ENCODE measurements around the gene CUX1.
"Not testable (repeated sequence)": the region's sequence is repeated elsewhere in the genome, so short reads cannot be mapped to it uniquely, and the experiment has no call there.

Gene CUX1

DNA sequence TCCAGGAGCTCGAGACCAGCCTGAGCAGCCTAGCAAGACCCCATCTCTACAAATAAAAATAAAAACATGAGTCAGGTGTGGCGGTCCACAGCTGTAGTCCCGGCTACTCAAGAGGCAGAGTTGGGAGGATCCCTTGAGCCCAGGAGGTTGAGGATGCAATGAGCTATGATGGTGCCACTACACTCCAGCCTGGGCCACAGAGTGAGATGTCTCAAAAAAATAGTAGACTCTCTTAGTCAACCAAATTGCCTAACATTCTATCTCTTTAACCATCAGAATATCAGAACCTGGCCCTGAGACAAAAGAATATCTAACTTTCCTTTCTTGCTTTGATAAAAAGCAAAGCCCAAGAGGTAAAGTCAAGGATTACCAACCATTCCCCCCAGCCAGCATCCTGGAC lies 35.0 kb upstream of the CUX1 start:
- peaks cover 10% of the 10 kb centered on the region for H3K4me1 ChIP-seq (ENCODE audit: control insufficient read depth, insufficient read depth, low read length)
- H3K27ac ChIP-seq (ENCODE audit: low read length): no peak overlapping the region
- H3K27me3 ChIP-seq (ENCODE audit: control insufficient read depth in 1 of 2, insufficient read depth in 2 of 2, low read length in 2 of 2): no peaks in the 10 kb centered on the region
- H3K4me3 ChIP-seq (ENCODE audit: low read length in 2 of 2): no peak overlapping the region
- no peaks in the 10 kb centered on the region for H3K36me3 ChIP-seq (ENCODE audit: control insufficient read depth in 2 of 2, insufficient read depth in 2 of 2, low read length in 2 of 2)
- no peak overlapping the region for H3K9ac ChIP-seq (ENCODE audit: low read length in 2 of 2)
- H3K9me3 ChIP-seq (ENCODE audit: control insufficient read depth in 2 of 2, low read length in 2 of 2): no peaks in the 10 kb centered on the region

- H3K4me1 ChIP-seq (ENCODE audit: control insufficient read depth, insufficient read depth, low read length): peaks cover 10% of the 10 kb centered on the region
- no peaks in the 10 kb centered on the region for H3K36me3 ChIP-seq (ENCODE audit: control insufficient read depth in 2 of 2, insufficient read depth in 2 of 2, low read length in 2 of 2)
- H3K9ac ChIP-seq (ENCODE audit: low read length in 2 of 2): no peak overlapping the region
- no peak overlapping the region for H3K4me3 ChIP-seq (ENCODE audit: low read length in 2 of 2)
- no peak overlapping the region for H3K27ac ChIP-seq (ENCODE audit: low read length)
- no peaks in the 10 kb centered on the region for H3K9me3 ChIP-seq (ENCODE audit: control insufficient read depth in 2 of 2, low read length in 2 of 2)
- no peaks in the 10 kb centered on the region for H3K27me3 ChIP-seq (ENCODE audit: control insufficient read depth in 1 of 2, insufficient read depth in 2 of 2, low read length in 2 of 2)
Observed at GRCh38 chr7:101782896-101783295, 34.5 kb upstream of the CUX1 start.

GRCh38 chr7:101783381-101784181 lies 33.8 kb upstream of the CUX1 start:
- no peaks in the 10 kb centered on the region for H3K27me3 ChIP-seq (ENCODE audit: control insufficient read depth in 1 of 2, insufficient read depth in 2 of 2, low read length in 2 of 2)
- H3K9ac ChIP-seq (ENCODE audit: low read length in 2 of 2): no peak overlapping the region

GRCh38 chr7:101784292-101785127 lies 32.9 kb upstream of the CUX1 start:
- H3K36me3 ChIP-seq (ENCODE audit: control insufficient read depth in 2 of 2, insufficient read depth in 2 of 2, low read length in 2 of 2): no peaks in the 10 kb centered on the region
- peak overlapping the region; percentile 11 for H3K27ac ChIP-seq (ENCODE audit: low read length)
- peak overlapping the region in 1 of 2 donors; percentile 21 for H3K9ac ChIP-seq (ENCODE audit: low read length in 2 of 2)
- peak overlapping the region; percentile 5 to 54 for H3K4me3 ChIP-seq (ENCODE audit: low read length in 2 of 2)
- H3K9me3 ChIP-seq (ENCODE audit: control insufficient read depth in 2 of 2, low read length in 2 of 2): no peaks in the 10 kb centered on the region
- no peaks in the 10 kb centered on the region for H3K27me3 ChIP-seq (ENCODE audit: control insufficient read depth in 1 of 2, insufficient read depth in 2 of 2, low read length in 2 of 2)
- peaks cover 10% of the 10 kb centered on the region for H3K4me1 ChIP-seq (ENCODE audit: control insufficient read depth, insufficient read depth, low read length)

More at GRCh38 chr7:101783381-101784181, 33.8 kb upstream of the CUX1 start:
- H3K4me3 ChIP-seq (ENCODE audit: low read length in 2 of 2): no peak overlapping the region
- no peaks in the 10 kb centered on the region for H3K36me3 ChIP-seq (ENCODE audit: control insufficient read depth in 2 of 2, insufficient read depth in 2 of 2, low read length in 2 of 2)
- peaks cover 10% of the 10 kb centered on the region for H3K4me1 ChIP-seq (ENCODE audit: control insufficient read depth, insufficient read depth, low read length)
- no peak overlapping the region for H3K27ac ChIP-seq (ENCODE audit: low read length)
- no peaks in the 10 kb centered on the region for H3K9me3 ChIP-seq (ENCODE audit: control insufficient read depth in 2 of 2, low read length in 2 of 2)

- H3K4me1 ChIP-seq (ENCODE audit: control insufficient read depth, insufficient read depth, low read length): peaks cover 10% of the 10 kb centered on the region
Observed at GRCh38 chr7:101787864-101788263, 29.6 kb upstream of the CUX1 start.

DNA sequence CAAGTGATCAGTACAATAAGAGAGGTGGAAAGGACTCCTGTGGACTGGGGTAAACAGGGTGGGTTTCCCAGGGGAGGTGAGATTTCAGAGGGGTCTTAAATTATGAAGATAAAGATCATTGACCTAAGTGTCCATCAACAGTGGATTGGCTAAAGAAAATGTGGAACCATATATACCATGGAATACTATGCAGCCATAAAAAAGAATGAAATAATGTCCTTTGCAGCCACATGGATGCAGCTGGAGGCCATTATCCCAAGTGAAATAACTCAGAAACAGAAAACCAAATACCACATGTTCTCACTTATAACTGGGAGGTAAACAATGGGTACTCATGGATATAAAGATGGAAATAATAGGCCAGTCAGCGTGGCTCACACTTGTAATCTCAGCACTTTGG lies 28.9 kb upstream of the CUX1 start:
- no peaks in the 10 kb centered on the region for H3K27me3 ChIP-seq (ENCODE audit: control insufficient read depth in 1 of 2, insufficient read depth in 2 of 2, low read length in 2 of 2)
- peaks cover 10% of the 10 kb centered on the region for H3K4me1 ChIP-seq (ENCODE audit: control insufficient read depth, insufficient read depth, low read length)
- no peaks in the 10 kb centered on the region for H3K9me3 ChIP-seq (ENCODE audit: control insufficient read depth in 2 of 2, low read length in 2 of 2)
- no peaks in the 10 kb centered on the region for H3K36me3 ChIP-seq (ENCODE audit: control insufficient read depth in 2 of 2, insufficient read depth in 2 of 2, low read length in 2 of 2)
- no peak overlapping the region for H3K9ac ChIP-seq (ENCODE audit: low read length in 2 of 2)
- H3K4me3 ChIP-seq (ENCODE audit: low read length in 2 of 2): no peak overlapping the region
- no peak overlapping the region for H3K27ac ChIP-seq (ENCODE audit: low read length)

More at GRCh38 chr7:101787864-101788263, 29.6 kb upstream of the CUX1 start:
- Histone ChIP-seq H3K36me3 (ENCODE audit: control insufficient read depth in 2 of 2, insufficient read depth in 2 of 2, low read length in 2 of 2) (no peaks in the 10 kb centered on the region), H3K9me3 (ENCODE audit: control insufficient read depth in 2 of 2, low read length in 2 of 2) (no peaks in the 10 kb centered on the region), H3K27me3 (ENCODE audit: control insufficient read depth in 1 of 2, insufficient read depth in 2 of 2, low read length in 2 of 2) (no peaks in the 10 kb centered on the region), H3K4me3 (ENCODE audit: low read length in 2 of 2) (no peak overlapping the region), H3K9ac (ENCODE audit: low read length in 2 of 2) (no peak overlapping the region), H3K27ac (ENCODE audit: low read length) (no peak overlapping the region)

DNA sequence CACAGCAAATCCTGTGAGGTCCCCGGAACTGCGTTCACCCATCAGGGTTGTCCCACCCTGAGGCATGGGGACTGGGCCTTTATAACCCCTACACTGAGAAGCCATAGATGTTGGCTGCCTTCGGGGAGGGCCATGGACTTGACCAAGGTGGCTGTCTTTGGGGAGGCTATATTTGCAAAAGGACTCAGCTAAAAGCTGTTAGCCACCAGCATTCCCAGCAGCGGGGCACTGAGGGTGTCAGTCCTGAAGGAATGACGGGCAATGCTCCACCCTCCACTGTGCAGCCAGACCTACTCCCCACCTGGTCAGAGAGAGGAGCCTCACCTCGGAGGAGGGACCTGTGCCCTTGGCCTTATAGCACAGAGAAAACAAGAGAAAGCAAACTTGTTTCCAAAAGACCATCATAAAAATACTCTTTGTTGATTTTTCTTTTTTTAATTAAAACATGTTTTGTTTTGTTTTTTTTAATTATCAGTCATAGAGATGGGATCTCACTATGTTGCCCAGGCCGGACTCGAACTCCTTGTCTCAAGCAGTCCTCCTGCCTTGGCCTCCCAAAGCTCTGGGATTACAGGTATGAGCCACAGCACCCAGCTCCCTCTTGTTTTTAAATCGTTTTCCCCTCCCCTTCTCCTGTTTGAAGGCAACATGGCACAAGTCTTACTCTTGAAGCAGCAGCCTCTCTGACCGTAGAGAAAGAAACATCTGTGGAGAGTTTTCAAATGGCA lies 26.7 kb upstream of the CUX1 start:
- no peak overlapping the region for H3K27ac ChIP-seq (ENCODE audit: low read length)
- no peaks in the 10 kb centered on the region for H3K9me3 ChIP-seq (ENCODE audit: control insufficient read depth in 2 of 2, low read length in 2 of 2)
- H3K4me1 ChIP-seq (ENCODE audit: control insufficient read depth, insufficient read depth, low read length): no peaks in the 10 kb centered on the region
- H3K4me3 ChIP-seq (ENCODE audit: low read length in 2 of 2): no peak overlapping the region
- no peaks in the 10 kb centered on the region for H3K36me3 ChIP-seq (ENCODE audit: control insufficient read depth in 2 of 2, insufficient read depth in 2 of 2, low read length in 2 of 2)
- no peak overlapping the region for H3K9ac ChIP-seq (ENCODE audit: low read length in 2 of 2)
- H3K27me3 ChIP-seq (ENCODE audit: control insufficient read depth in 1 of 2, insufficient read depth in 2 of 2, low read length in 2 of 2): no peaks in the 10 kb centered on the region

GRCh38 chr7:101792051-101792681 lies 25.3 kb upstream of the CUX1 start:
- Histone ChIP-seq H3K4me3 (ENCODE audit: low read length in 2 of 2) (no peak overlapping the region), H3K27ac (ENCODE audit: low read length) (no peak overlapping the region), H3K9ac (ENCODE audit: low read length in 2 of 2) (no peak overlapping the region), H3K27me3 (ENCODE audit: control insufficient read depth in 1 of 2, insufficient read depth in 2 of 2, low read length in 2 of 2) (no peaks in the 10 kb centered on the region), H3K4me1 (ENCODE audit: control insufficient read depth, insufficient read depth, low read length) (no peaks in the 10 kb centered on the region), H3K9me3 (ENCODE audit: control insufficient read depth in 2 of 2, low read length in 2 of 2) (no peaks in the 10 kb centered on the region), H3K36me3 (ENCODE audit: control insufficient read depth in 2 of 2, insufficient read depth in 2 of 2, low read length in 2 of 2) (no peaks in the 10 kb centered on the region)

GRCh38 chr7:101792682-101793071 lies 24.7 kb upstream of the CUX1 start:
- H3K4me3 ChIP-seq (ENCODE audit: low read length in 2 of 2); H3K27ac ChIP-seq (ENCODE audit: low read length); H3K4me1 ChIP-seq (ENCODE audit: control insufficient read depth, insufficient read depth, low read length); H3K36me3 ChIP-seq (ENCODE audit: control insufficient read depth in 2 of 2, insufficient read depth in 2 of 2, low read length in 2 of 2); H3K9me3 ChIP-seq (ENCODE audit: control insufficient read depth in 2 of 2, low read length in 2 of 2); H3K27me3 ChIP-seq (ENCODE audit: control insufficient read depth in 1 of 2, insufficient read depth in 2 of 2, low read length in 2 of 2); H3K9ac ChIP-seq (ENCODE audit: low read length in 2 of 2): not testable (repeated sequence)

DNA sequence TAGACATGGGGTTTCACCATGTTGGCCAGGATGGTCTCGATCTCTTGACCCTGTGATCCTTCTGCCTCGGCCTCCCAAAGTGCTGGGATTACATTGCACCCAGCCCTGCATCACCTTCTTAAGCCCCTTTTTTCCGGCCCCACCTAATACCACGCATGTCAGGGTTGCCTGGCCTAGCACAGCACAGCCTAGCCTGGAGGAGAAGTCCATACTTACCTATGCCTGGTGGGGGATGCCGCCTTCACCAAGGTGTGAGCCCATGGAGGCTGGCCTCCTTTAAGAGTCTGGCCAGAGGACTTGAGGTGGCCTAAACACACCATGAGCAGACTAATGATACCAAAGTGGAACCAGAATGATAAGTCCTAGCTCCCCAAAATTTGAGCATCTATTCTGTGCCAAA lies 22.0 kb upstream of the CUX1 start:
- Histone ChIP-seq H3K4me3 (ENCODE audit: low read length in 2 of 2) (no peak overlapping the region), H3K27ac (ENCODE audit: low read length) (no peak overlapping the region), H3K27me3 (ENCODE audit: control insufficient read depth in 1 of 2, insufficient read depth in 2 of 2, low read length in 2 of 2) (no peaks in the 10 kb centered on the region), H3K4me1 (ENCODE audit: control insufficient read depth, insufficient read depth, low read length) (no peaks in the 10 kb centered on the region), H3K9me3 (ENCODE audit: control insufficient read depth in 2 of 2, low read length in 2 of 2) (no peaks in the 10 kb centered on the region), H3K36me3 (ENCODE audit: control insufficient read depth in 2 of 2, insufficient read depth in 2 of 2, low read length in 2 of 2) (no peaks in the 10 kb centered on the region), H3K9ac (ENCODE audit: low read length in 2 of 2) (no peak overlapping the region)
